ENCODE data around the gene C16orf74. TPM values are rescaled to one million over a fixed set of nuclear protein-coding genes. Genes with fewer than 3 reads are reported as not detected.

The C16orf74 gene
- total and polyA plus RNA-seq, 11 donors = 0.53 to 4.1 (median 1.6) TPM

DNA sequence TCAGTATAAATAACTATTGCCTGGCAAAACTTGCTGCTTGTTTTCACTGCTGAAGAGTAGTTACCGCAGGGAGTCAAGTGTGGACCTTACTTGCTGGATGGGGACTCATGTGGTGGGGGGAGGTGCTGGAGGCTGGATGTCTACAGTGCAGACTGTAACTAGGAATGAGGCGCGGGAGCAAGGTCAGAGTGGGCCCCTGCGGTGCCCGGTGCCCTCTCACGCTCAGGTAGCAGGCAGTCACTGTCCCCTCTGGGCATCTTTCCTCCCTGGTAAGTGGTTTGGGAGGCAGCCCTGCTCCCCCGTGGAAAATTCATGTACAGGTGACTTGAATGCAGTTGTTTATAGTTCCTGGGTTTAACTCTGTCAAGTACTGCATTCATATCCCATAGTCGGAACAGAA, 43.8 kb upstream of the C16orf74 start:
- WGBS, 4 donors = 84 to 89% (median 84%) methylated on average over 8 of the region's 8 CpGs
- no peak for ATAC-seq
- Histone ChIP-seq H3K36me3 (peaks cover 0 to 55% (median 37%) of the 10 kb centered on the region in 9 donors), H3K27ac (no peak overlapping the region), H3K4me3 (no peak overlapping the region), H3K27me3 (no peaks in the 10 kb centered on the region), H3K9me3 (peaks cover 0 to 4% (median 0%) of the 10 kb centered on the region in 12 donors), H3K4me1 (peaks cover 0 to 31% (median 15%) of the 10 kb centered on the region in 12 donors)
- intact Hi-C loops (cut with DNase I) = no loop called here
- DNase-seq = no peak
- TF ChIP-seq, protein P1, sequence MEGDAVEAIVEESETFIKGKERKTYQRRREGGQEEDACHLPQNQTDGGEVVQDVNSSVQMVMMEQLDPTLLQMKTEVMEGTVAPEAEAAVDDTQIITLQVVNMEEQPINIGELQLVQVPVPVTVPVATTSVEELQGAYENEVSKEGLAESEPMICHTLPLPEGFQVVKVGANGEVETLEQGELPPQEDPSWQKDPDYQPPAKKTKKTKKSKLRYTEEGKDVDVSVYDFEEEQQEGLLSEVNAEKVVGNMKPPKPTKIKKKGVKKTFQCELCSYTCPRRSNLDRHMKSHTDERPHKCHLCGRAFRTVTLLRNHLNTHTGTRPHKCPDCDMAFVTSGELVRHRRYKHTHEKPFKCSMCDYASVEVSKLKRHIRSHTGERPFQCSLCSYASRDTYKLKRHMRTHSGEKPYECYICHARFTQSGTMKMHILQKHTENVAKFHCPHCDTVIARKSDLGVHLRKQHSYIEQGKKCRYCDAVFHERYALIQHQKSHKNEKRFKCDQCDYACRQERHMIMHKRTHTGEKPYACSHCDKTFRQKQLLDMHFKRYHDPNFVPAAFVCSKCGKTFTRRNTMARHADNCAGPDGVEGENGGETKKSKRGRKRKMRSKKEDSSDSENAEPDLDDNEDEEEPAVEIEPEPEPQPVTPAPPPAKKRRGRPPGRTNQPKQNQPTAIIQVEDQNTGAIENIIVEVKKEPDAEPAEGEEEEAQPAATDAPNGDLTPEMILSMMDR (IDR thresholded peaks at IDR 0.05) = no peak
- TF ChIP-seq POLR2A (IDR thresholded peaks at IDR 0.05) = no peak

GRCh38 chr16:85793662-85794298, 42.9 kb upstream of the C16orf74 start:
- Histone ChIP-seq H3K27ac (no peak overlapping the region), H3K4me1 (peaks cover 0 to 30% (median 15%) of the 10 kb centered on the region in 12 donors), H3K9me3 (peaks cover 0 to 4% (median 0%) of the 10 kb centered on the region in 12 donors), H3K4me3 (no peak overlapping the region), H3K36me3 (peaks cover 0 to 59% (median 39%) of the 10 kb centered on the region in 9 donors), H3K27me3 (no peaks in the 10 kb centered on the region)
- TF ChIP-seq, protein P1 (IDR thresholded peaks at IDR 0.05) = no peak
- no peak for TF ChIP-seq POLR2A (IDR thresholded peaks at IDR 0.05)
- 96 to 99% (median 97%) methylated on average over 5 of the region's 5 CpGs for WGBS, 4 donors
- ATAC-seq = no peak
- intact Hi-C loops (cut with DNase I) = no loop called here
- DNase-seq = no peak

DNA sequence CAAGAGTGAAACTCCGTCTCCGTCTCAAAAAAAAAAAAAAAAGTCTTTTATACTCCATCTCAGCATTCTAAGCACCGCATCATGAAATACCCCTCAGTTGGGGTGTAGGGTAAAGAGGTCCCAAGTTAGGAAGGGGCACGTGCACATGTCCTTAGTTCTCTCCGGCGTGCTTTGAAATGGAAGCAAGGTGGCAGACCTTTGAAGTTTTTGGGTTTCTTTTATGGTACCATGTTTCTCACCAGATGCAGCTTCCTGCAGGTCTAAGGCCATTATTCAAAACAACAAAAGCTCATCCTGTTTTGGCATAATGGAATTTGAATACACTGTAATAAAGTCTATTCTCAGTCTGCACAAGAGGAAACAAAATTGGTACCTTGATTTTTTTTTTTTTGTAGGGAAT, 38.9 kb upstream of the C16orf74 start:
- intact Hi-C loops (cut with DNase I) = no loop called here
- Histone ChIP-seq H3K4me3 (no peak overlapping the region), H3K27ac (no peak overlapping the region), H3K4me1 (peaks cover 0 to 3% (median 0%) of the 10 kb centered on the region in 12 donors), H3K27me3 (no peaks in the 10 kb centered on the region), H3K9me3 (peaks cover 0 to 4% (median 0%) of the 10 kb centered on the region in 12 donors), H3K36me3 (peaks cover 0 to 76% (median 52%) of the 10 kb centered on the region in 9 donors)
- ATAC-seq = no peak
- 85 to 91% (median 88%) methylated on average over 6 of the region's 6 CpGs for WGBS, 4 donors
- no peak for DNase-seq
- TF ChIP-seq POLR2A (IDR thresholded peaks at IDR 0.05) = no peak
- TF ChIP-seq, protein P1 (IDR thresholded peaks at IDR 0.05) = no peak

DNA sequence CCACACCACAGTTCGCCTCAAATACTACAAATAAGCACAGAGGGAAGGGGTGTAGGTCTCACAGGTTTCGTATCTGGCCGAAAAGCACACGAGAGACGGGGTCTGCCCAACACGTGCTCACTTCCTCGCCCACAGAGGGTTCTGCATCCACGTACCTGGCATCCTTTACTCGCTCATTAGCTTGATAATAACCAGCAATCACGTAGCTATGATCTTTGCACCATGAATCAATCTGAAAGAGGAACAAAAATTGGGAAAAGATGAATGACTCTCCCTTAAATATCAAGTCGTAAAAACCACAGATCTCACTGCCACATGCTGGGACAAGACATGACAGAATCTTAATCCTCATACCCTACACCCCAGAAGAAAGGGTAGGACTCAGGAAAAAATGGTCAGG, 37.9 kb upstream of the C16orf74 start:
- H3K36me3 ChIP-seq = peaks cover 0 to 73% (median 50%) of the 10 kb centered on the region in 9 donors
- no peak for ATAC-seq
- WGBS, 4 donors = 94 to 95% (median 95%) methylated on average over 11 of the region's 11 CpGs

More for the DNA sequence above, 37.9 kb upstream of the C16orf74 start:
- Histone ChIP-seq H3K9me3 (peaks cover 0 to 4% (median 0%) of the 10 kb centered on the region in 12 donors), H3K4me1 (peaks cover 0 to 3% (median 0%) of the 10 kb centered on the region in 12 donors), H3K27ac (no peak overlapping the region), H3K4me3 (no peak overlapping the region), H3K27me3 (no peaks in the 10 kb centered on the region)
- no peak for DNase-seq
- TF ChIP-seq, protein P1 (IDR thresholded peaks at IDR 0.05) = no peak
- TF ChIP-seq POLR2A (IDR thresholded peaks at IDR 0.05) = no peak
- intact Hi-C loops (cut with DNase I) = no loop called here
